ENCODE data around the gene BLACAT1. TPM values are rescaled to one million over a fixed set of nuclear protein-coding genes. Genes with fewer than 3 reads are reported as not detected.

The BLACAT1 gene
- polyA plus RNA-seq, 1 of the 3 experiments (the other 2 are of a cell fraction), result not detected

GRCh38 chr1:205472737-205473441 lies 17.0 kb upstream of the BLACAT1 start:
- no peaks in the 10 kb centered on the region for H4K20me1 ChIP-seq (ENCODE audit: insufficient read depth)
- H3K4me1 ChIP-seq (ENCODE audit: control insufficient read depth in 1 of 2, insufficient read depth in 2 of 2, low read depth in 1 of 2, low read length in 1 of 2), result peaks cover 3 to 8% of the 10 kb centered on the region in 2 experiments; a peak in 2 of 4 replicates
- H3K4me3 ChIP-seq (ENCODE audit: low read depth in 2 of 2, low read length in 1 of 2), result no peak overlapping the region
- no peaks in the 10 kb centered on the region for H3K79me2 ChIP-seq (ENCODE audit: insufficient read depth)
- no peak overlapping the region for H3K27ac ChIP-seq (ENCODE audit: low read depth in 2 of 2, low read length in 1 of 2)
- no peak for TF ChIP-seq IRF3 (IDR thresholded peaks at IDR 0.05; ENCODE audit: low read depth, low read length)
- TF ChIP-seq RAD21 (IDR thresholded peaks at IDR 0.05; ENCODE audit: low read length), result no peak
- no peak for TF ChIP-seq USF2 (IDR thresholded peaks at IDR 0.05; ENCODE audit: borderline replicate concordance, low read depth, low read length)
- TF ChIP-seq PBX3 (IDR thresholded peaks at IDR 0.05), result peak; percentile 42; the same call in 1 of the 2 replicates
- no peak for TF ChIP-seq SMC3 (IDR thresholded peaks at IDR 0.05; ENCODE audit: low read depth, low read length)
- no peak for TF ChIP-seq RCOR1 (IDR thresholded peaks at IDR 0.05; ENCODE audit: low read length)
- H3K36me3 ChIP-seq (replicated peaks in 1 of 2; ENCODE audit: control insufficient read depth in 1 of 2, insufficient read depth in 2 of 2, low read length in 1 of 2), result no peaks in the 10 kb centered on the region
- H3K27me3 ChIP-seq (ENCODE audit: insufficient read depth), result peaks cover 3% of the 10 kb centered on the region; the same call in 1 of the 2 replicates
- peak overlapping the region; percentile 19; the same call in 1 of the 2 replicates for H3K4me2 ChIP-seq
- H3K9me2 ChIP-seq, result no peaks in the 10 kb centered on the region
- POLR2A ChIA-PET, result no interaction called here
- 10% methylated on average over 10 of the region's 13 CpGs for WGBS (ENCODE audit: low lambda C conversion rate)
- H3K9ac ChIP-seq, result no peak overlapping the region
- no peaks in the 10 kb centered on the region for H3K9me3 ChIP-seq
- DNase-seq, result peak; percentile 77
- H2AFZ ChIP-seq (ENCODE audit: low read depth), result no peak overlapping the region
- CTCF ChIA-PET, result interaction anchor here (0.8 to 45.6 kb wide), 7 partner anchors 12 to 119 kb away, joined by 3 to 1333 read pairs (median 5); no protein-coding TSS in a partner anchor
- no peaks in the 10 kb centered on the region for H3F3A ChIP-seq (replicated peaks; ENCODE audit: insufficient read depth)

GRCh38 chr1:205470131-205470530 lies 14.3 kb upstream of the BLACAT1 start:
- no peaks in the 10 kb centered on the region for H4K20me1 ChIP-seq (ENCODE audit: insufficient read depth)
- no peaks in the 10 kb centered on the region for H3K79me2 ChIP-seq (ENCODE audit: insufficient read depth)
- no peaks in the 10 kb centered on the region for H3K36me3 ChIP-seq (replicated peaks in 1 of 2; ENCODE audit: control insufficient read depth in 1 of 2, insufficient read depth in 2 of 2, low read length in 1 of 2)
- H3K9ac ChIP-seq, result no peak overlapping the region
- no peak for TF ChIP-seq FOSL2 (IDR thresholded peaks at IDR 0.05; ENCODE audit: borderline replicate concordance, low read depth)
- no peak for TF ChIP-seq MEF2A (IDR thresholded peaks at IDR 0.05; ENCODE audit: borderline replicate concordance, low read depth)
- TF ChIP-seq CHD2 (IDR thresholded peaks at IDR 0.05; ENCODE audit: low read length, partially characterized antibody), result no peak
- TF ChIP-seq RAD21 (IDR thresholded peaks at IDR 0.05; ENCODE audit: low read length), result no peak
- no peak for TF ChIP-seq GATA2 (CRISPR knock-in tag; IDR thresholded peaks at IDR 0.05)
- TF ChIP-seq YY1 (IDR thresholded peaks at IDR 0.05; ENCODE audit: low read depth), result no peak
- TF ChIP-seq PBX3 (IDR thresholded peaks at IDR 0.05), result no peak
- no peak for TF ChIP-seq NRF1 (IDR thresholded peaks at IDR 0.05; ENCODE audit: low read depth, low read length)
- H3K9me3 ChIP-seq, result no peaks in the 10 kb centered on the region
- ChIA-PET CTCF (interaction anchor here (0.6 to 2.6 kb wide), 3 partner anchors 16 to 148 kb away, joined by 3 to 9 read pairs (median 9); no protein-coding TSS in a partner anchor), POLR2A (no interaction called here)
- DNase-seq, result no peak
- H3K4me1 ChIP-seq (ENCODE audit: control insufficient read depth in 1 of 2, insufficient read depth in 2 of 2, low read depth in 1 of 2, low read length in 1 of 2), result peaks cover 0 to 2% of the 10 kb centered on the region in 2 experiments; a peak in 2 of 4 replicates
- peaks cover 27% of the 10 kb centered on the region; the same call in 1 of the 2 replicates for H3K27me3 ChIP-seq (ENCODE audit: insufficient read depth)
- H3K4me2 ChIP-seq, result no peak overlapping the region
- no peaks in the 10 kb centered on the region for H3F3A ChIP-seq (replicated peaks; ENCODE audit: insufficient read depth)
- no peak overlapping the region for H2AFZ ChIP-seq (ENCODE audit: low read depth)
- H3K9me2 ChIP-seq, result no peaks in the 10 kb centered on the region
- H3K4me3 ChIP-seq (ENCODE audit: low read depth in 2 of 2, low read length in 1 of 2), result no peak overlapping the region
- no peak overlapping the region for H3K27ac ChIP-seq (ENCODE audit: low read depth in 2 of 2, low read length in 1 of 2)
- WGBS (ENCODE audit: low lambda C conversion rate), result 75% methylated on average over 6 of the region's 6 CpGs
